Measurements from ENCODE around the gene SPATA18.
"Not testable (repeated sequence)": the region's sequence is repeated elsewhere in the genome, so short reads cannot be mapped to it uniquely, and the experiment has no call there.

Gene SPATA18

DNA sequence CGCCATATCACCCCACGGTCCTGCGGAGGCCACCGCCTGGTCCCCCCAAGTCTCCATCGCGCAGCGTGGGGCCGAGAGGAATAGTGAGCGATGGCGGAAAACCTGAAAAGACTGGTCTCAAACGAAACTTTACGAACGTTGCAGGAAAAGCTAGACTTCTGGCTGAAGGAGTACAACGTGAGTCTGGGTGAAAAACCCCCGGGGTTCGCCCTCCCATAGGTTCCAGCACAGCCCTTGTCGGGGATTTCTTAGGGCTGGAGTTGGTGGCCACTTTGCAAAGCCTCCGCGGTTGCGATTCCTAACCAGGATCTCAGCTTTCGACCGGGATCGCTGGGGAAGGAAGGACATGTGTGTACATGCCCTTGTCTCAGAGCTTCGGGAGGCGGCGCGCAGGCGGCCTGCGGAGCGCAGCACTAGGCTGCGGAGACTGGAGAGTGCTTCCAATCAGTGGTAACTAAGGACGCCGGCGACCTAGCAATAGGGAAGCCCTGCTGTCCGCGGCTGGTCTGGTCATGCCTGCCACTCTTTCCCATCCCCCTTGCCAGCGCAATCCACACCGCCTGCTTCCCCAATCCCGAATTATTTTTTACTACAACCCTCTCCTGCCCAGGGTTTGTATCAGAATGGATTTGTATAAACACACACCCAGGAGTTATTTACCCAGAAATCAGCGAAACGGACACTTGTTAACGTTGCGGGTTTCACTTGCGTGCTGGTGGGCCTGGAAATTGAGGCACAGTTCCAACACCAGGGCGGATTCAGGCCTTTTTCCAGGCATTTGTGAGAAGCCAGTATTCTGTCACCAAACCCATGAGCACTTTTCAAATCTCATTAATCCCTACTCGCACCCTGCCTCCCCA, 741 bp downstream of the SPATA18 start:
- DNase-seq (ENCODE audit: low spot score) = peak; percentile 90

DNA sequence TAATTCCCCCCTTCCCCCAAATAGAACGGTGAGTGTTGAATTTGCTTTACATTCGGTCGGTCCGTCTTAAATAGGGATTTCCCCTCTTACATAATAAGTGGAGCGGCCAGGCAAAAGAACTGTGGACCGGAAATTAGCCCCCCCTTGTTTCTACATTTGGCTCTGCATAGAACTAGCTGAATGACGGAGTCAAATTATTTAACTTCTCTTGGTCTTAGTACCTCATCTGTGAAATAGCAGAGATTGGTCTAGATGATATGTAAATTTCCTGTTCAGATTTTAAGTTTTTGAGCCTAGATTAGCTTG, 1.3 kb downstream of the SPATA18 start:
- DNase-seq (ENCODE audit: low spot score) = peak; percentile 7

DNA sequence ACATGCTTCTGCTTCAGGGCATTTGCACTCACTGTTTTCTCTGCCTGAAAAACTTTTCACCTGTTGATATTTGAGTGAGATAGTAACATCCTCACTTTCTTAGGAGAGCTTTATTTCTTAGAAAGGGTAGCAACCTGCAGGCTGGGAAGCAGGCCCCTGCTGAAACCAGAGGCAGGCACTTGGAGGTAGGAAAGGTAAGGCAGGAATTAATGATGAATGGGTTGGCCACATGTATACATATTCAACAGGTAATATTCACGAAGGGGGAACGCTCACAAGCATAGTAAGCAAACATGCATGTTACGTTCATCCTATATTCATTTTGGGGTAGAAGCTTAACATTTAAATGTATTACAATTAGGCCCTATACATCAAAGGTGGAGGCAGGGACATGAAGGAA, 3.1 kb downstream of the SPATA18 start:
- DNase-seq (ENCODE audit: low spot score) = no peak

DNA sequence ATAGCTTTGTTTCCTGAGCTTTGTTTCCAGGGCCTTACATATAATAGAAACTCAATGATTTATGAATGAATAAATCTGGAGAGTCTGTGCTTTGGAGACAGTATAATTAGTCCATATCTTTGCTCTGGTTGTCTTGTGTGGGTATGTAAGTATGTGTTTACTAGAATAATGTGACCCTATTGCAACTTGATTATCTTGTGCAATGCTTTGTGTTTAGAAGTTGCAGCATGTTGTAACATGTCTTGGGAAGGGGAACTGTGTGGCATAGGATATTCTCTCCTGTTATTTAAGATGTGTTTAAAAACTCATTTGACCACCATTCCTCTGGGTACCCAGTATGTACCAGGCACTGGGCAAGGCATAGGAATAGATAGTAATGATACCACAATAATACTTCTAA, 6.1 kb downstream of the SPATA18 start:
- no peak for DNase-seq (ENCODE audit: low spot score)

DNA sequence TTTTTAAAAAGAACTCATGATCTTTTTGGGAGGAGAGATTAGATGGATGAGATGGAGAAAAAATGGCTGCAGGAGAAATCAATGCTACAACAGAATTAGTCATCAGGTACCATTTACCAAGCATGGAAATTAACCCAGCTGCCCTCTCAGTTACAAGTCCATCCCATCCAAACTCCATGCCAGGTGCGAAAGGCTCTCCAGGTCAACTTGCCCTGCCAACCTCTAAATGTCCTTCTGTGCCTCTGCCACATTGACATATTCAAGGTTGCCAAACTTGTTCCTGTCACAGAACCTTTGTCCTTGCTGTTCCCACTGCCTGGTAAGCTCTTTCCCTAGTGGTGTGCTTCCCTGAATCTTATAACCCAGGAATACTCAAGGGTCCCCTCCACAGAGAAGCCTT, 7.2 kb downstream of the SPATA18 start:
- DNase-seq (ENCODE audit: low spot score) = no peak

DNA sequence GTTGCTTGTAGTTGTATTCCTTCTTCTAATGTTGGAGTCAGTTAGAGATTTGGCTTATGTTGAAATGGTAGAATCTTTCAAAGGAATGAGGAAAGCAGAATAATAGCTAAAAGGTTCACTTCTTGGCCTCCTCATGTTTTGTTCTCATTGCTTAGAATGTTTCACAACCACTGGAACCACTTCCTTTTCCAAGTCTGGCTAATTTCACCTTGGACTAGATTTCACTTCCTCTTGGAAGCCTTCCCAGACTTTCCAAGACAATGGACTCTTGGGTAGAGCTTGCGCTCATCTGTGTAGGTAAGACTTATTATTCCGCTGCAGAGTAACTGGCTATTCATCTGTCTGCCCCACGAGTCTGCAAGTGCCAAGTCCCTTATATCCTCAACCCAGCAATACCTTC, 8.3 kb downstream of the SPATA18 start:
- DNase-seq (ENCODE audit: low spot score) = peak; percentile 5

DNA sequence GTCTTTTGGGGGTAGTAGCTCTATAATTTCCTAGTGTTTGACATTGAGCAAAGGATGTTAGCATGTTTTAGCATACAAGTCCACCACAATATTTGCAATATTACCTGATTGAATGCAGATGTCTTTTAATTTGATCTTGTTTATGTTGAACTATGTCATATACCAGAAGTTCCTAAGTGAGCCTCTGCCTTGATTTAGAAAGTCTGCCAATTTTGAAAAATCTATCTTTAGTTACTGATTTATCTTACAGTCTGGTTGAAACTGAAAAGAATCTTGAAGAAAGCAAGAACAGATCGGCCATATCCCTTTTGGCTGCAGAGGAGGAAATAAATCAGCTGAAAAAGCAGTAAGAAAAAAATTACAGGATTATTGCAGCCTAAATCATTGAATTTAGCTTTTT, 18.5 kb downstream of the SPATA18 start:
- DNase-seq (ENCODE audit: low spot score) = no peak

DNA sequence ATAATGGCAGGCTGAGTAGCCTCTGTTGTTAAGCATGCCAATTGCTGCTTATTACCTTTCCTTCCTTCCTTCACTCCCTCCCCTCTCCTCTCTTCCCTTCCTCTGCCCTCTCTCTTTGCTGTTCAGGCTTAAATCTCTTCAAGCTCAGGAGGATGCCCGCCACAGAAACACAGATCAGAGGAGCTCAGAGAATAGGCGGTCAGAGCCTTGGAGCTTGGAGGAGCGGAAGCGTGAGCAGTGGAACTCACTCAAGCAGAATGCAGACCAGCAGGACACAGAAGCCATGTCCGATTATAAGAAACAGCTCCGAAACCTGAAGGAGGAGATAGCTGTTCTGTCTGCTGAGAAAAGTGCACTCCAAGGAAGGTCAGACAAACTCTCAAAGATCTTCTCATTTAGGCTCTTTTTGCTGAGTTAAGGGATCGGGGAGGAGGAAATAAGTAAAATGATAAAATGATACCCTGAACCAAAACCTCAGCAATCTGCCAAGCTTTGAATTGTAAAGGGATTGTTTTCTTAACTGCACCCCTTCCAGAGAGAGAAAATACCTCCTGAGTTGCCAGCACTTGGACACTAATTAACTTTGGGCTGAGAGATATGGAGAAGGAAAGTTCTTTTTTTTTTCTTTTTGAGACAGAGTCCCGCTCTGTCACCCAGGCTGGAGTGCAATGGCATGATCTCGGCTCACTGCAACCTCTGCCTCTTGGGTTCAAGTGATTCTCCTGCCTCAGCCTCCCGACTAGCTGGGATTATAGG, 20.9 kb downstream of the SPATA18 start:
- DNase-seq (ENCODE audit: low spot score) = no peak

DNA sequence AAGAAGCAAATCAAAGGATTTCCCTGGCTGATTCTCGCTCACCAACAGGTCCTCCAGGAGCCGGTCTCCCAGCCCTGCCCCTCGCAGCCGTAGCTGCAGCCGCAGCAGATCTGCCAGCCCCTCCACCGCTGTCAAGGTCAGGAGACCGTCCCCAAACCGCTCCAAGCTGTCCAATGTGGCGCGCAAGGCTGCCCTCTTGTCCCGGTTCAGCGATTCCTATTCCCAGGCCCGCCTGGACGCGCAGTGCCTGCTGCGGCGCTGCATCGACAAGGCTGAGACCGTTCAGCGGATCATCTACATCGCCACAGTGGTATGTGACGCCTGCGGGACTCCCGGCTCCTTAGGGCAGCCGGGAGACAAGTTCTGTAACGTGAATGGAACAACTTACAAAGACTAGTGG, 25.6 kb downstream of the SPATA18 start:
- DNase-seq (ENCODE audit: low spot score) = peak; percentile 50

DNA sequence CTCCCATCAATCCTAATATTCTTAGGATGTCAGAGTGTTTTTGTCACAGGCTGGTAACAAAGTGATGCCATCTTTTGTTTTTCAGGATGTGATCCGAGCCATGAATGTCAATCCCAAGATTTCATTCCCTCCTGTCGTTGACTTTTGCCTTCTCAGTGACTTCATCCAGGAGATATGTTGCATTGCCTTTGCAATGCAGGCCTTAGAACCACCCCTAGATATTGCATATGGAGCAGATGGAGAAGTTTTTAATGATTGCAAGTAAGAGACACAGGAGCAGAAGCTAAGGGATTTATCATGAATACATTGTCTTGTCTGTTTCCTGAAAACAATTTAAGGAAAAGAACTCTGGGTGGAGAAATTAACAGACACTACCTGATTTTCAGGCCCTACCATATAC, 28.6 kb downstream of the SPATA18 start:
- no peak for DNase-seq (ENCODE audit: low spot score)

DNA sequence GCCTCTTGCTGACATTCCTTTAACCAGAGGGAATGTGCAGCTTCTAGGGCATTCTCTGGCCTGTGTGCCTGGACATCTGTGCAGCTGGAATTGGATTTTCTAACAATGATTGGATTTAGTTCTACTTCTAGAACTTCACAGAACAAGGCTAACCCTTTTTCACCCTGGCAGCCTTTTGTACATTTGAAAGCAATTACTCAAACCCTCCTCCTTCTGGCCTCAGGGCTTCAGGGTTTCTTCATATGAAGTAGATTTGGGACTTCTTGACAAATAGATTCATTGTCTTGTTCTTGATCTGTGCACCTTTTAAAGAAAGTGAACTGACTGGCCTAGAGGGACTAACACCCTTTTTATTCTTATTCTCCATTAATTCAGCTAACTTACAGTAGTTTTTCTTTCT, 30.1 kb downstream of the SPATA18 start:
- no peak for DNase-seq (ENCODE audit: low spot score)

DNA sequence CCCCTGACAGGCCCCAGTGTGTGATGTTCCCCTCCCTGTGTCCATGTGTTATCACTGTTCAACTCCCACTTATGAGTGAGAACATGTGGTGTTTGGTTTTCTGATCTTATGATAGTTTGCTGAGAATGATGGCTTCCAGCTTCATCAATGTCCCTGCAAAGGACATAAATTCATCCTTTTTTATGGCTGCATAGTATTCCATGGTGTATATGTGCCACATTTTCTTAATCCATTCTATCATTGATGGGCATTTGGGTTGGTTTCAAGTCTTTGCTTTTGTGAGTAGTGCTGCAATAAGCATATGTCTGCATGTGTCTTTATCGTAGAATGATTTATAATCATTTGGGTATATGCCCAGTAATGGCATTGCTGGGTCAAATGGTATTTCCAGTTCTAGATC, 35.3 kb downstream of the SPATA18 start:
- DNase-seq (ENCODE audit: low spot score) = not testable (repeated sequence)

DNA sequence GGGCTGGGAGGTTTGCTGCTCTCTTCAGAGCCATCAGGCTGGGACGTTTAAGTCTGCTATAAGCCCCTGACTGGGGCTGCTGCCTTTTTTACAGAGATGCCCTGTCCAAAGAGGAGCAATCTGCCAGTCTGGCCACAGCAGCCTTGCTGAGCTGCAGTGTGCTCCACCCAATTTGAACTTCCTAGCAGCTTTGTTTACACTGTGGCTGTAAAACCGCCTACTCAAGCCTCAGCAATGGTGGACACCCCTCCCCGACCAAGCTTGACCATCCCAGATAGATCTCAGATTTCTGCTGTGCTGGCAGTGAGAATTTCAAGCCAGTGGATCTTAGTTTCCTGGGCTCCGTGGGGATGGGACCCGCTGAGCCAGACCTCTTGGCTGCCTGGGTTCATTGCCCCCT, 40.7 kb downstream of the SPATA18 start:
- no peak for DNase-seq (ENCODE audit: low spot score)

DNA sequence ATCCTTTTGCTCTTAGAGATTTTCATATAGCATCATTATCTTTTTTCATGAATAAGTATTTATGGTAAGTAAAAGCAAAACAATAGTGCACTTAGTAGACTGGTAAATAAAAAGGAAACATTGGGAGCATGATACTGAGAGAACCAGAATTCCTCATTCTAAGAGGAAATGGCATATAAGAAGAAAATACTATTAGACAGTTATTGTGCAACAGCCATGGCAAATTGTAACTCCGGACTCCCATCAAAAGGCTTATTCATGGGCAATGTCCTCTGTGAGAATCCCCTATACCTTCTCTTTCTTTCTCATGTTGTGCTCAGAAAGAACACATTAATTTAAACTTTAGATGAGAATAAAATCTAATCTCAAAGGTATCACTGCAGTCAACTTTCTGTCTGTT, 42.4 kb downstream of the SPATA18 start:
- no peak for DNase-seq (ENCODE audit: low spot score)

DNA sequence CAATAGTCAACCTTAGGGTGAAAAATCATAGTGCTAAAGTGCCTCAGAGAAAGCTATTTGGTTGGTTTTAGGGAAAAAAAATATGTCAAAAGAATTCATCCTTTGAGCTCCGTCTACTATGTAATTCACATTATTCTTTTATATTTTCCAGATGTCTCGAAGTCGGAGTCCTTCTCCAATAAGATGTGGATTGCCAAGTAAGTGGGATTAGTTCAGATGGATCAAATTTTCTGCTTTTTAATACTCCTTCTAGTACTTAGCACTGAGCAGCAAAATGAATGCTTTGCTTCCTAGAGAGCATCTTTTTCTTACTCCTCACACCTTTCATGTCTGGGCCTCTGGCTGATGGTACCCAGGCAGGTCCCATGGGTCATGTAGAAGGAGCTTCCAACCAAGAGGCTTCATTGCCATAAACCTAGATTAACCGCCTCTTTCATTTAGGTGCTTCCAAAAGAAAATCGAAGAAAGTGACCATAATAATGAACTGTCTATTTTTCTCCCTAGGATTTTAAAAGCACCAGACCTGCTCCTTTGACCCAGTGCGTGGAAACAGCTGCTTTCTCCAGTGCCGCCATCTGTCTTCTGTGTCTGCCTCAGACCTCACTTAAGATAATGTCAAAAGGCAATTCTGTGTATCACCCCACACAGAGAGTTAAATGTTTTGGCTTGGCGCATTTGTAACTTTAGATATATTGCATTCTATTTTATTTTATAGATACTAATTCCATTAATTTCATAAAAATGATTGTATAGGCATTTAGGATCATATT, 43.5 kb downstream of the SPATA18 start:
- DNase-seq (ENCODE audit: low spot score) = no peak

DNA sequence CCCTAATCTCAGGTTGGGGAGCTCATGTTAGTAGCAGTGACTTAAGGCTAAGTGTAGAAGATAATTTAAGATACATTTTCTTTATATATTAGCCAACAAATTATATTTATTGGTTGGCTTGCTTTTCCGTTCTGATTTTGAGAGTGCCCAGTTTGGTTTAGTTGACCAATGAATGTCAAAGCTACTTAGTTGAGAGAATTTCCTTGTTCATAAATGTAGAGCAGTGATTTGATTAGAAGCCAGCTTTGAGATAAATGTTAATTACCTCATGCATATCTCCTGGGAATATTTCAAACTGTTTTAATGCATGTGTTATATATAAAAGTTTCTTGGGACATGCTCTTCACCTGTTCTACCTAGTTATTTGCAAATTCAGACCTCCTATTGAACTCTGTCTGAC, 44.3 kb downstream of the SPATA18 start:
- DNase-seq (ENCODE audit: low spot score) = no peak

DNA sequence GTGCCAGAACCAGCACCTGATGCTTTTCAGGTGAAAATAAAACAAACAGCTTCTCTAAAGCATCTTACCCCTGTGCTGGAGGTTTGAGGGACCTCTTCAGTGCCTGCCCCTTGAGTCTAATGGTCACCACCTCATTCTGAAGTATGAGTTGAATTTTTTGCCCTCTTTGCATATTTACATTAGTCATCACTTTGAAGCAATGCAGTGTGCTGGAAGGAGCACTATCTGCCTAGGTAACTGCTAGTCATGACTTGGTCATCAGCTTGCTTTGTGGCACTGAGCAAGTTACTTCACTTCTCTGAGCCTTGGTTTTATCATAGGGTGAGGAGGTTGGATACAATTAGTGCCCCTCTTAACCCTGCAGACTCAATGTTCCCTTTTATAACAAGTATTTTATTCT, 44.9 kb downstream of the SPATA18 start:
- no peak for DNase-seq (ENCODE audit: low spot score)

DNA sequence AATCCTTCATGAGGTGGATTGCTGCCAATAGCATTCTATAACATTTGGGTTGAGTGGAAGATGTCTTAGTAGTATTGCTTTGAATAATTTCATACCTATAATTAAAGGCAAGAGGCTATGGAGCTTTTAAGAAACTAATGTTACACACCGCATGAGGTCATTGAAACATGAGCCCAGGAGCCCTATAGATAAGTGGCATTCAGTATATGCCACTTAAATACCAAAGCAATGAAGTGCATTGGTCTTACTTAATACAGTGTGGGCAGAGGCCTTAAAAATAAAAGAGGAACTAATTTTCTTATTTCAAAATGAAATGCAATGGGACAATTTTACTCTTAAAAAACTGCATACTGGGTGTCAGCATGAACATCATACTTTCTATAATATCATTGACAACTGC, 47.5 kb downstream of the SPATA18 start:
- peak; percentile 13 for DNase-seq (ENCODE audit: low spot score)

DNA sequence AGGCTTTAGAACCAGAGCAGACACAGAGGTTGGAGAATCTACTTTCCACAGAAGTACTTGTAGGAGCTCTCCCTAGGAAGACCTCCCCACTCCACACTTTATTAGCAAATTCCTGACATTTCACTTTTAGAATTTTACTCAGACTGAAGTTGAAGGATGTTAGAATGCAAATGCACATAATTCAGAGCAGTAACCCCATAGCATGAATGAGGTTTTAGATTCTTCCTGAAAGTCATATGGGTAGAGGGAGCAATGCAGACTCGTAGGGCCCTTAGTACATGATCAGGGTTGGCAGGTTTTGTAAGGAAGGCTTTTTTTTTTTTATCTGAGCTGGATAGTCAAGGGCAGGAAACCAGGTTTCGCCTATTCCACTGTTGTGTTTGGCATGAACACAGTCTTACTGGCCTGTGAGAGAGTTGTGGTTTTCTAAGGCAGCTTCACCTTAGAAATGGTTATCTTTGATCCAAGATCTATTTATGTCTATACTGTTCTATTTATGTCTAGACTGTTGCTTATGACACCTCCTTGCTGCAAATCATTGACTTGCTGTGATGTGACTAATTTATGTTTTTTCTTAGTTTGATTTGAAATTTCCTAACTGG, 48.9 kb downstream of the SPATA18 start:
- DNase-seq (ENCODE audit: low spot score) = no peak

DNA sequence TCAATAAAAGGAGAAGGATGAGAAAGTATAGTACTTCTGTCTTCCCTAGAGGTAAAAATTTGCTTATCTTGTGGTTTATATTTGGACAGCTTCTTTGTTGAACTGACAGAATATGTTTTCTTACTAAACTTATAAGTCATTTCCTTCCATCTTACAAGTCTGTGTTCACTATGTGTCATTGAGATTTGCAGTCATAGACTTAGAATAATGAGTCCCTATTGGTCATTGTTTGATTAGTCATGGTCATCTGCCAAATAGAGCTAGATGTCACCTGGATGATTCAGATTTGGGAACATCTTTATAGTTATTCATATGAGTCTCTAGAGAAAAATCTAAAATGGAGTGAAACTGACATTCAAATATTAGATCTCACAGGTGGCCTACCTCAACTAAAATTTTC, 51.5 kb downstream of the SPATA18 start:
- DNase-seq (ENCODE audit: low spot score) = no peak

DNA sequence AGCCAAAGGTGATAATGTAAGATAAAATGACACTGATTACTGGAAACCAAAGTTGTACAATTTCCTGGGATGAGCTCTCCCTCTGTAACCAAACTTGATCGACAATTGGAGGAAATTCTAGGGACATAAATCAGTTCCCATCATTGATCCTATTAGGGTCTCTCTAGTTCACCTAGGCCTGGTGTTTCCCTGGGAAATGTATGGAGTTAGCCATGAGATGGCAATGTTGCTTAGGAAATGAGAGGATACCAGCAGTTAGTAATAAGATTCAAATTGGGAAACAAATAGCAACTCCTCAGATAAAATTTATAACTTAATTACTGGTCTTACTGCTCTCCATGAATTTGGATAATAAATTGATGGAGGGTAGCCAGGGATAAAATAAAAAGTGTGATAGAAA, 52.2 kb downstream of the SPATA18 start:
- peak; percentile 37 for DNase-seq (ENCODE audit: low spot score)

DNA sequence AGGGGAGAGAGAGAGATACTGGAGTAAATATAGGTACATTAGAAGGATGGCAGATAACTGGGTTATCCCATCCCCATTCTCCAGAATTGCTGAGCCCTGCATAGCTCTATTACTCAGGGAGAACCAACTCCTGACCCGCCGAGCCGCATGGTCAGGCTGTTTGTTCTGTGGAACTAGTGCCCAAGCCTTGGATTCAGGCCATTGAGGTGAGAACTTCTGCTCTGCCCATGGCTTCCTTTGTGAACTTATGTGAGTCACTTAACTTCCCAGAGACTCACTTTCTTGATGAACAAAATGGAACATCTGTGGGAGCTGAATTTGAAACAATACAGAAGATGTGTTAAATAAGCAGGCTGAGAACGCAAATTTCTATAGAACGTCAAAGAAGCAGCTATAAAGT, 54.2 kb downstream of the SPATA18 start:
- no peak for DNase-seq (ENCODE audit: low spot score)

DNA sequence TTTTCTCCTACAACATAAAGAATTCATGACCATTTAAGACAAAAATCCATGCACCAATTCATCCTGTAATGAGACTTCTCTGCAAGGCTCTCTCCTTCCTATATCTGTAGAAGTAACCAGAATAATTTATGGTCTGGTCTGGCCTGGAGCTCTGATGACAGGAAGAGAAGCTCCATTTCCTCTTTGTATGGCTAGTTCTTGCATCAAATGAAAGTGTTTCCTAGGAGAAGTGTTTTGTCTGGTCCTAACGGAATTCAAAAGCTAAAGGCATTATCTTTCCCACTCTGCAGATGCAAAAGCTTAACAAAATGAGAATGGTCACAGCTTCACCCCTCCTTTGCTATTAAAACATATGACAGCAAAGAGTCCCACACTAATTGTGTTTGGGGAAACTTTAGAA, 55.1 kb downstream of the SPATA18 start:
- DNase-seq (ENCODE audit: low spot score) = no peak
